D721Med (cell line): ENCODE data around the gene GUCD1.
A peak's percentile ranks its signal among the peaks of the same experiment; 100 is the strongest.
"Not testable (repeated sequence)": the region's sequence is repeated elsewhere in the genome, so short reads cannot be mapped to it uniquely, and the experiment has no call there.

ENCODE experiments used
- DNase-seq: peaks from one replicate; pipeline ENCODE4 v3.0.0; 2011; ENCODE audit warnings: low spot score; ENCODE audit not compliant: insufficient read length
- FAIRE-seq: peaks from 2 replicates; lab custom pipeline; 2011; peaks lifted over from hg19 to GRCh38; lab: Jason Lieb, UNC
- CTCF ChIP-seq: IDR thresholded peaks from 2 replicates; pipeline ENCODE4 v1.5.1; 2012; ENCODE audit warnings: mild to moderate bottlenecking, control low read depth; ENCODE audit not compliant: insufficient read depth; ENCODE audit errors: missing control alignments

GUCD1 gene

GRCh38 chr22:24554313-24555164 lies at the start of gene GUCD1:
Gene GUCD1 (minus strand): TSS chr22:24555138. CDS start chr22:24554991, 147 bp downstream.
- DNase-seq = no peak
- no peak for FAIRE-seq
- TF ChIP-seq CTCF = no peak

GRCh38 chr22:24603770-24604629 lies 49.1 kb upstream of the GUCD1 start:
- not testable (repeated sequence) for FAIRE-seq, DNase-seq
- TF ChIP-seq CTCF = peak; percentile 19

GRCh38 chr22:24602847-24603769 lies 48.2 kb upstream of the GUCD1 start, which contains the start of gene GGT1:
Gene GGT1 (plus strand): TSS chr22:24603193. CDS start chr22:24611082, 7,889 bp downstream.
- not testable (repeated sequence) for DNase-seq, FAIRE-seq

- DNase-seq, FAIRE-seq: not testable (repeated sequence)
Observed at GRCh38 chr22:24602105-24602749, 47.3 kb upstream of the GUCD1 start.

- no peak for TF ChIP-seq CTCF
- DNase-seq (no peak), FAIRE-seq (no peak)
Observed at GRCh38 chr22:24601217-24602104, 46.5 kb upstream of the GUCD1 start.

- DNase-seq, FAIRE-seq: not testable (repeated sequence)
Observed at GRCh38 chr22:24599958-24600715, 45.2 kb upstream of the GUCD1 start.

- FAIRE-seq (no peak), DNase-seq (no peak)
- TF ChIP-seq CTCF = no peak
Observed at GRCh38 chr22:24599514-24599913, 44.6 kb upstream of the GUCD1 start.

GRCh38 chr22:24597076-24597475 lies 42.1 kb upstream of the GUCD1 start:
- DNase-seq, FAIRE-seq: not testable (repeated sequence)
